HEK293T (cell line): Measurements from ENCODE around the gene KIAA1191.

Source experiments
- FOXM1 ChIP-seq: fragments of 450-650 bp; IDR thresholded peaks from 2 replicates; pipeline ENCODE4 v1.6.1; 2017; ENCODE audit warnings: mild to moderate bottlenecking, borderline replicate concordance
- SP1 ChIP-seq: fragments of 450-650 bp; IDR thresholded peaks from 2 replicates; pipeline ENCODE4 v1.6.1; 2017

- TF ChIP-seq SP1 = no peak
- no peak for TF ChIP-seq FOXM1
Measured at GRCh38 chr5:176406436-176407052, 45.0 kb upstream of the KIAA1191 start.
